Measurements from ENCODE around the gene CD300E. TPM values are rescaled to one million over a fixed set of nuclear protein-coding genes. Genes with fewer than 3 reads are reported as not detected.

The CD300E gene
- polyA plus RNA-seq, 1 donor (not counting 4 experiments of a cell fraction or from before 2014, with no cell fraction given) = not detected

- Histone ChIP-seq H4K20me1 (ENCODE audit: control insufficient read depth, extremely low read depth, insufficient read depth, low read length) (no peaks in the 10 kb centered on the region), H2AFZ (ENCODE audit: control insufficient read depth, low read length) (no peak overlapping the region), H3K4me2 (ENCODE audit: control insufficient read depth, extremely low read depth, insufficient read depth, low read depth, low read length) (no peak overlapping the region), H3K27ac (ENCODE audit: control insufficient read depth, insufficient read depth, low read length) (no peak overlapping the region), H3K9me3 (ENCODE audit: control insufficient read depth, low read depth, low read length) (no peaks in the 10 kb centered on the region), H3K36me3 (ENCODE audit: control insufficient read depth in 2 of 2, extremely low read depth in 1 of 2, insufficient read depth in 2 of 2, low read length in 2 of 2) (no peaks in the 10 kb centered on the region), H3K9ac (ENCODE audit: control insufficient read depth, extremely low read depth, insufficient read depth, low read length) (no peak overlapping the region), H3K4me3 (ENCODE audit: control insufficient read depth in 2 of 3, extremely low read depth in 1 of 3, insufficient read depth in 2 of 3, low read depth in 1 of 3, low read length in 3 of 3) (no peak overlapping the region), H3K27me3 (ENCODE audit: control insufficient read depth, extremely low read depth, insufficient read depth, low read length) (no peaks in the 10 kb centered on the region), H3K79me2 (ENCODE audit: control insufficient read depth, insufficient read depth, low read length) (no peaks in the 10 kb centered on the region), H3K9me1 (ENCODE audit: control insufficient read depth, extremely low read depth, insufficient read depth, low read length) (no peaks in the 10 kb centered on the region), H3K4me1 (ENCODE audit: control insufficient read depth, extremely low read depth, insufficient read depth, low read length) (peaks cover 13% of the 10 kb centered on the region)
- dilution Hi-C loops (cut with MboI; ENCODE audit: extremely low pct_ligation_motif_present, low sequenced_read_pairs) = no loop called here
- no peak for DNase-seq (ENCODE audit: low read depth, low spot score)
- TF ChIP-seq CTCF (optimal IDR thresholded peaks at IDR 0.05 in 1 of 3, IDR thresholded peaks at IDR 0.05 in 1 of 3, conservative IDR thresholded peaks at IDR 0.05 in 1 of 3; ENCODE audit: extremely low read depth in 1 of 3, insufficient read depth in 2 of 3, low read length in 3 of 3) = no peak
- no peak for TF ChIP-seq EZH2 (IDR thresholded peaks at IDR 0.05; ENCODE audit: low read length)
- peak; percentile 96 for FAIRE-seq
These were observed 24.0 kb downstream of the CD300E start for GRCh38 chr17:74599448-74599939.

GRCh38 chr17:74599023-74599399 lies 24.5 kb downstream of the CD300E start:
- FAIRE-seq (no peak), DNase-seq (ENCODE audit: low read depth, low spot score) (no peak)
- dilution Hi-C loops (cut with MboI; ENCODE audit: extremely low pct_ligation_motif_present, low sequenced_read_pairs) = no loop called here
- Histone ChIP-seq H3K9me3 (ENCODE audit: control insufficient read depth, low read depth, low read length) (no peaks in the 10 kb centered on the region), H3K4me1 (ENCODE audit: control insufficient read depth, extremely low read depth, insufficient read depth, low read length) (peaks cover 13% of the 10 kb centered on the region), H2AFZ (ENCODE audit: control insufficient read depth, low read length) (no peak overlapping the region), H4K20me1 (ENCODE audit: control insufficient read depth, extremely low read depth, insufficient read depth, low read length) (no peaks in the 10 kb centered on the region), H3K4me2 (ENCODE audit: control insufficient read depth, extremely low read depth, insufficient read depth, low read depth, low read length) (no peak overlapping the region), H3K27ac (ENCODE audit: control insufficient read depth, insufficient read depth, low read length) (no peak overlapping the region), H3K4me3 (ENCODE audit: control insufficient read depth in 2 of 3, extremely low read depth in 1 of 3, insufficient read depth in 2 of 3, low read depth in 1 of 3, low read length in 3 of 3) (no peak overlapping the region), H3K9me1 (ENCODE audit: control insufficient read depth, extremely low read depth, insufficient read depth, low read length) (no peaks in the 10 kb centered on the region), H3K27me3 (ENCODE audit: control insufficient read depth, extremely low read depth, insufficient read depth, low read length) (no peaks in the 10 kb centered on the region), H3K36me3 (ENCODE audit: control insufficient read depth in 2 of 2, extremely low read depth in 1 of 2, insufficient read depth in 2 of 2, low read length in 2 of 2) (no peaks in the 10 kb centered on the region), H3K79me2 (ENCODE audit: control insufficient read depth, insufficient read depth, low read length) (no peaks in the 10 kb centered on the region), H3K9ac (ENCODE audit: control insufficient read depth, extremely low read depth, insufficient read depth, low read length) (no peak overlapping the region)
- TF ChIP-seq EZH2 (IDR thresholded peaks at IDR 0.05; ENCODE audit: low read length) (no peak), CTCF (optimal IDR thresholded peaks at IDR 0.05 in 1 of 3, IDR thresholded peaks at IDR 0.05 in 1 of 3, conservative IDR thresholded peaks at IDR 0.05 in 1 of 3; ENCODE audit: extremely low read depth in 1 of 3, insufficient read depth in 2 of 3, low read length in 3 of 3) (no peak)

Data from keratinocyte (primary cell).